IPS-NIHi7 (cell line): Measurements from ENCODE around the gene CLCN1.

Experiments
- DNase-seq: peaks from one replicate; pipeline ENCODE4 v3.0.0; 2012; ENCODE audit warnings: mixed read lengths; ENCODE audit errors: extremely low spot score

The CLCN1 gene

GRCh38 chr7:143396625-143397556 is 81.0 kb downstream of the CLCN1 start:
- DNase-seq, result no peak

DNA sequence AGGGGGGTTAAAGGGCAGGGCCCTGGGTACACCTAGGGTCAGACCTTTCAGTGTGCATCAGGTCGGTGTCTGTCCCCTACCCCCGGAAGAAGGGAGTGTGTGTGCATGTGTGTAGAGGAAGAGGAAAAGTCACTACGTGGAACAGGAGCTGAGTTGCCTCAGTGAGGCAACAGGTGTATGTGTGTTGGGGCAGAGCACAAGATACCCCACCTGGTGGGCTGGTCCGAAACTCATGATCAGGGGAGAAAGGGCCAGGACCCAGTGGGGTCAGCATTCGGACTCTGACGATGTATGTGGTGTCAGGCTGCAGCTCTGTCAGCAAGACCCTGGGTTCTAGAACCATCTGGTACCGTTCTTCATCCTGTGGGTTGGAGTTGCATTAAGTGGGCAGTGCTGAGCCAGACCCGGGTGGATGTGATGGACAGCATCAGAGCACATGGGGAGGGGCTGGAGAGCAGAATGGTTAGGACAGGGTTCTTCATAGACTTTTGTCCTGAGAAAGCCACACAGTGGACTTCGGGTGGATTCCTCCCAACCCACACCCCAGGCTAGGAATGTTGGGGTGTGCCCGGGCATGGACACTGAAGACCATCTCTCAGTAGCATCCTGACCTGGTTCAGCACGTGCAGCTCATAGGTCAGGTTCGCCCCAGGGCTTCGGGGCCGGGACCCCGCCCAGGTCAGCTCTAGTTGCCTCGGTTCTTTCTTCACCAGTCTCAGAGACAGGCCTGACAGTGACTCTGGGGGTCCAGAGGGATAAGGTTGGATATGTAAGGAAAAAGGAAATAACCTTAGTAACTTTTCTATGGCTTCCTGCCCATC is 82.0 kb downstream of the CLCN1 start:
- DNase-seq, result no peak

DNA sequence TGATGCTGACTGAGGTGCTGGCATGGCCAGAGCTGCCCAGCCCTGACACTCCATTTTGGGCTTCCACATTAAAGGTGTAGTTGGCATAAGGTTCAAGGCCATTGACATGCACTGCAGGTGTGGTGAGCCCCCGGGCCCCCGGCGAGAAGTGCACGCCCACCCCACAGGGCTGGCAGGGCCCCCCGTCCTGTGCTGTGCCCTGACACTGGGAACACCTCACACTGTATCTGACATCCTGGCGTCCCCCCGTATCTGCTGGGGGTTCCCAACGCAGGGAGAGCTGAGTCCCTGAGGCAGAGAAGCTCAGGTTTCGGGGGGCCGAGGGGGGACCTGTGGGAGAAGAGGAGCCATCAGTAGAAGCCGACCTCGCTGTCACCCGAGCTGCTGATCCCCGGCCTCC is 82.7 kb downstream of the CLCN1 start:
- DNase-seq, result no peak

DNA sequence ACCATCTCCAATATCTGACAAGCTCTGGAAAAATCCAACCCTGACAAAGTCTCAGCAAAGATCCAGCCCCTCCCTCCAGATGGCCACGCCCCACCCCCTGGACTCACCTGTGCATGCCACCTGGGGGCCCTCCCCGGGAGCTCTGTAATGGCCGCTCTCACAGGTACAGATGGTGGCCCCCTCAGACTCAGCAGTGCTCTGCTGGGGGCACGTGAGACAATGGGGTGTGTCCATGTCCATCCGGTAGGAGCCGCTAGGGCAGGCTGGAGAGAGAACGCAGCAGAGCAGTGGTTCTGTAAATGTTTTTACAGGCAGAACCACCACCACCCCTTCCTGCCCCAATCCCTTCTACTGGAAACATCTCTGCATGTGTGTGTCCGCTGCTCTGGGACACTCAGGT is 83.2 kb downstream of the CLCN1 start:
- DNase-seq, result no peak

GRCh38 chr7:143399642-143400041 is 83.7 kb downstream of the CLCN1 start:
- DNase-seq, result no peak

DNA sequence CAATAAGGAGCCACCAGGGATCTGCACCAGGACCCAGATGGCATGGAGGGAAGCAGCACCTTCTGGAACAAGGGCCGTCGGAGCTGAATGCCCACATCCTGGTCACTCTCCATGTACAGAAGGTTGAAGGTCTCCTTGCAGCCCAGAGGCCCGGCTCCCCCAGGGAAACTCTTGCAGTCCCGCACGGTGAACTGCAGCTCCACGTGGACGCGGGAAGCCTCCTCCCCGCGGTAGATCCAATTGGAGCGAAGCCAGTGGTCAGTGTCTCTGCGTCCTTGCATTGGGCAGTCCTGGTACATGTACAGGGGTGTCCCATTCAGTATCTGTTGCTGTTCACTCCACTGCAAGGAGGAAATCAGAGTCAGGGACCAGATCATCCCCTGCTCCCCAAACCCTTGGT is 85.4 kb downstream of the CLCN1 start:
- no peak for DNase-seq
